Activated CD8-positive, alpha-beta memory T cell treated with anti-CD3 and anti-CD28 coated beads, Interleukin-2, amount 10 ng/mL, durations not matched to agents 7 days and 5 days (primary cell): ENCODE data around the gene COL4A4. TPM values are rescaled to one million over a fixed set of nuclear protein-coding genes. Genes with fewer than 3 reads are reported as not detected.

Source experiments
- ATAC-seq: fragments of 150-1000 bp; cut with Tn5 transposase; one replicate; pipeline ENCODE4 v1.10.0; 2021; ENCODE audit warnings: moderate library complexity
- CTCF ChIA-PET: fragments of 350-600 bp; sonication (Branson Sonifier 250); formaldehyde crosslinking; loops from one replicate; lab custom pipeline; 2021; ENCODE audit warnings: antibody characterized with exemption; lab: Charles Lee
- DNase-seq: peaks from one replicate; pipeline ENCODE4 v3.0.0-alpha.2; 2020
- H3K27ac Mint-ChIP-seq: one replicate; pipeline ENCODE4 v1.8.0; 2021; ENCODE audit warnings: mild to moderate bottlenecking, mixed read lengths
- H3K27me3 Mint-ChIP-seq: one replicate; pipeline ENCODE4 v1.8.0; 2021; ENCODE audit warnings: mixed read lengths
- H3K36me3 Mint-ChIP-seq: one replicate; pipeline ENCODE4 v1.8.0; 2021; ENCODE audit warnings: mild to moderate bottlenecking, mixed read lengths
- H3K4me1 Mint-ChIP-seq: one replicate; pipeline ENCODE4 v1.8.0; 2021; ENCODE audit warnings: mixed read lengths
- H3K4me3 Mint-ChIP-seq: one replicate; pipeline ENCODE4 v1.8.0; 2021; ENCODE audit warnings: mild to moderate bottlenecking, moderate library complexity, mixed read lengths
- H3K9me3 Mint-ChIP-seq: one replicate; pipeline ENCODE4 v1.8.0; 2022; ENCODE audit warnings: low read depth, mixed read lengths
- total RNA-seq, 2 experiments: library from RNA; stranded (reverse); gene quantifications; one replicate each; pipeline ENCODE4 v1.2.3, GENCODE V29; 2021

Gene COL4A4
- total RNA-seq, 2 experiments from 2014 or later, result not detected

DNA sequence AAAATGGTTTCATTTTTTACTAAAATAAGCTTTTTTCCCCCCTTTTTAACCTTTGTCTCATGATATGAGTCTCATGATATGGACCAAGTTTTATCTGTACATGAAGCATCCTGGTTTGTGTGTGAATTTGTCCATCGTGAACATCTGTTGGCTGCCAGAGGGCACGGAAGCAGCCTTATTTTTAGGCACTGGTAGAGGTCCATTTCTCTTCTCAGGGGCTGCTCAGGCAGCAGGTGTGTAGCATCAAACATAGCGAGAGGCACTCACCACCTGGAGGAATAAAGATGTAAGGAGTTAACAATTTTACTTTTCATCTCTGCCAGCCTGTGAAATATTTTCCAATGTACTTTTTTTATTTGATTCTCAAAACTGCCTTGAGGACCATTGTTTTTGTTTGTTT lies 193.6 kb downstream of the COL4A4 start:
- Mint-ChIP-seq H3K27me3 (no peaks in the 10 kb centered on the region), H3K36me3 (peaks cover 6% of the 10 kb centered on the region), H3K27ac (peak overlapping the region; percentile 50), H3K4me1 (peaks cover 16% of the 10 kb centered on the region), H3K9me3 (no peaks in the 10 kb centered on the region), H3K4me3 (peak overlapping the region; percentile 17)
- DNase-seq, result no peak
- ATAC-seq, result no peak
- CTCF ChIA-PET, result no interaction called here

GRCh38 chr2:226969417-226970080 lies 194.5 kb downstream of the COL4A4 start:
- Mint-ChIP-seq H3K9me3 (no peaks in the 10 kb centered on the region), H3K27me3 (no peaks in the 10 kb centered on the region), H3K4me1 (peaks cover 16% of the 10 kb centered on the region), H3K4me3 (no peak overlapping the region), H3K36me3 (peaks cover 6% of the 10 kb centered on the region), H3K27ac (no peak overlapping the region)
- DNase-seq (no peak), ATAC-seq (no peak)
- CTCF ChIA-PET, result no interaction called here

- DNase-seq (no peak), ATAC-seq (no peak)
- H3K4me1 Mint-ChIP-seq, result peaks cover 4% of the 10 kb centered on the region
- H3K36me3 Mint-ChIP-seq, result no peaks in the 10 kb centered on the region
- CTCF ChIA-PET, result no interaction called here
- no peaks in the 10 kb centered on the region for H3K27me3 Mint-ChIP-seq
- no peak overlapping the region for H3K4me3 Mint-ChIP-seq
- no peaks in the 10 kb centered on the region for H3K9me3 Mint-ChIP-seq
- no peak overlapping the region for H3K27ac Mint-ChIP-seq
Measured at GRCh38 chr2:226965376-226965775, 198.6 kb downstream of the COL4A4 start.

GRCh38 chr2:226963528-226963927 lies 200.5 kb downstream of the COL4A4 start:
- Mint-ChIP-seq H3K27me3 (no peaks in the 10 kb centered on the region), H3K27ac (no peak overlapping the region), H3K4me3 (no peak overlapping the region), H3K4me1 (no peaks in the 10 kb centered on the region), H3K9me3 (peaks cover 2% of the 10 kb centered on the region), H3K36me3 (peaks cover 3% of the 10 kb centered on the region)
- DNase-seq (no peak), ATAC-seq (no peak)
- CTCF ChIA-PET, result no interaction called here

GRCh38 chr2:226962176-226962773 lies 201.7 kb downstream of the COL4A4 start:
- Mint-ChIP-seq H3K9me3 (peaks cover 4% of the 10 kb centered on the region), H3K4me1 (no peaks in the 10 kb centered on the region), H3K27ac (no peak overlapping the region), H3K36me3 (peaks cover 7% of the 10 kb centered on the region), H3K4me3 (no peak overlapping the region), H3K27me3 (no peaks in the 10 kb centered on the region)
- DNase-seq (no peak), ATAC-seq (no peak)
- CTCF ChIA-PET, result no interaction called here

- Mint-ChIP-seq H3K36me3 (peaks cover 11% of the 10 kb centered on the region), H3K27me3 (no peaks in the 10 kb centered on the region), H3K4me3 (no peak overlapping the region), H3K9me3 (peaks cover 7% of the 10 kb centered on the region), H3K27ac (no peak overlapping the region), H3K4me1 (no peaks in the 10 kb centered on the region)
- DNase-seq (no peak), ATAC-seq (no peak)
- CTCF ChIA-PET, result no interaction called here
Measured at GRCh38 chr2:226959418-226959817, 204.6 kb downstream of the COL4A4 start.

- no peaks in the 10 kb centered on the region for H3K27me3 Mint-ChIP-seq
- no peak overlapping the region for H3K4me3 Mint-ChIP-seq
- no peak for ATAC-seq
- no peak overlapping the region for H3K27ac Mint-ChIP-seq
- CTCF ChIA-PET, result no interaction called here
- H3K36me3 Mint-ChIP-seq, result peaks cover 14% of the 10 kb centered on the region
- H3K4me1 Mint-ChIP-seq, result peaks cover 6% of the 10 kb centered on the region
- DNase-seq, result no peak
- peaks cover 7% of the 10 kb centered on the region for H3K9me3 Mint-ChIP-seq
Measured at GRCh38 chr2:226956659-226957058, 207.3 kb downstream of the COL4A4 start.

GRCh38 chr2:226953826-226954225 lies 210.2 kb downstream of the COL4A4 start:
- H3K9me3 Mint-ChIP-seq, result peaks cover 4% of the 10 kb centered on the region
- H3K27ac Mint-ChIP-seq, result peak overlapping the region; percentile 34
- CTCF ChIA-PET, result no interaction called here
- H3K36me3 Mint-ChIP-seq, result peaks cover 15% of the 10 kb centered on the region
- no peak for ATAC-seq
- H3K4me1 Mint-ChIP-seq, result peaks cover 6% of the 10 kb centered on the region
- H3K27me3 Mint-ChIP-seq, result no peaks in the 10 kb centered on the region
- H3K4me3 Mint-ChIP-seq, result no peak overlapping the region
- DNase-seq, result no peak

DNA sequence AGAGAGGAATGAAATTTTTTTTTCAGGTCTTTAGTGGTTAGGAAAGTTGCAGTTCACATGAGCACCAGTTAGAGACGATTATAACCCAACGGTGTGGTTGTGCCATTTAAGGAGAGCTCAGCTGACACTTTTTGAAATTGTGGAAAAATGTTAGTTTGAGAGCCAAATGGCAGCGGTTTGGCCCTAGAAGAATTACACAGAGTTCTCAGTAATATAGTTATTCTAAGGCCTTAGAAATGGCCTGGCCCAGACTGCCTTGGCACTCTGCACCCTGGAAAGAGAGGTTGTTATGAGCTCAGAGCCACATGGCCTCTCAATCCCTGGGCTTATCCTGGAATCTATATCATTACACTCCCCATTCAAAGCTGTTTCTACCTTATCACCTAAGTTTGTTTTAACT lies 210.8 kb downstream of the COL4A4 start:
- CTCF ChIA-PET, result no interaction called here
- DNase-seq (no peak), ATAC-seq (no peak)
- Mint-ChIP-seq H3K9me3 (peaks cover 4% of the 10 kb centered on the region), H3K4me3 (no peak overlapping the region), H3K27ac (no peak overlapping the region), H3K4me1 (peaks cover 6% of the 10 kb centered on the region), H3K27me3 (no peaks in the 10 kb centered on the region), H3K36me3 (peaks cover 11% of the 10 kb centered on the region)

Other genes starting within 250 kb of the COL4A4 start
- not detected for gene COL4A3, start 419 bp upstream of the COL4A4 start, total RNA-seq
- gene MFF, start 161.0 kb upstream of the COL4A4 start, total RNA-seq, result 10 to 100 TPM; 63.7 to 70.6 TPM
- gene TM4SF20, start 215.1 kb upstream of the COL4A4 start, total RNA-seq, result not detected
- not detected for gene SCYGR1, start 223.7 kb upstream of the COL4A4 start, total RNA-seq